OCI-LY7 (cell line): Measurements from ENCODE around the gene GLIS1. TPM values are rescaled to one million over a fixed set of nuclear protein-coding genes. Genes with fewer than 3 reads are reported as not detected.

ENCODE experiments used
- BruUV-seq: library from RNA; stranded (reverse); fragments of 400-500 nt; replicated peaks from 2 replicates; lab custom pipeline; 2021; lab: Mats Ljungman, UMichigan
- CTCF ChIA-PET: fragments of 300-600 bp; sonication (Branson Sonifier 250); formaldehyde crosslinking; loops from one replicate; lab custom pipeline; 2022; ENCODE audit warnings: antibody characterized with exemption; ENCODE audit not compliant: unreplicated experiment; lab: Charles Lee
- POLR2A ChIA-PET: fragments of 300-600 bp; sonication (Branson Sonifier 250); formaldehyde crosslinking; loops from one replicate; lab custom pipeline; 2022; ENCODE audit warnings: antibody characterized with exemption; lab: Charles Lee
- DNase-seq: peaks from one replicate; pipeline ENCODE4 v3.0.0-alpha.2; 2015; ENCODE audit warnings: low spot score
- H2AFZ ChIP-seq: fragments of 200-600 bp; sonication (generic), shearing (Covaris generic); 2 replicates; pipeline ENCODE4 v1.6.1; 2014; ENCODE audit warnings: mild to moderate bottlenecking, antibody characterized with exemption, low read length, moderate library complexity
- H3K27ac ChIP-seq: fragments of 200-600 bp; sonication (generic); 2 replicates; pipeline ENCODE4 v1.5.1; 2014; ENCODE audit warnings: mixed run types, low read depth, mild to moderate bottlenecking, moderate library complexity, low read length, inconsistent platforms; ENCODE audit not compliant: poor library complexity, severe bottlenecking
- H3K36me3 ChIP-seq: fragments of 200-600 bp; sonication (generic); 2 replicates; pipeline ENCODE4 v1.6.1; 2014; ENCODE audit warnings: mild to moderate bottlenecking, antibody characterized with exemption, low read length, moderate library complexity, mixed read lengths; ENCODE audit not compliant: insufficient read depth
- H3K4me1 ChIP-seq: fragments of 200-600 bp; sonication (generic); 2 replicates; pipeline ENCODE4 v1.5.1; 2014; ENCODE audit warnings: mild to moderate bottlenecking, low read length; ENCODE audit not compliant: insufficient read depth, poor library complexity, severe bottlenecking
- H3K4me2 ChIP-seq: fragments of 200-600 bp; sonication (generic); 2 replicates; pipeline ENCODE4 v1.6.1; 2014; ENCODE audit warnings: mild to moderate bottlenecking, low read length
- H3K4me3 ChIP-seq: fragments of 200-600 bp; sonication (generic); 2 replicates; pipeline ENCODE4 v1.5.1; 2014; ENCODE audit warnings: mild to moderate bottlenecking, low read depth, low read length; ENCODE audit not compliant: poor library complexity, severe bottlenecking
- H3K79me2 ChIP-seq: fragments of 200-600 bp; sonication (generic); 2 replicates; pipeline ENCODE4 v1.6.1; 2016; ENCODE audit warnings: low read depth, mild to moderate bottlenecking, low read length, moderate library complexity, mixed read lengths; ENCODE audit not compliant: insufficient read depth
- H3K9me2 ChIP-seq: fragments of 200-600 bp; sonication (generic); 2 replicates; pipeline ENCODE4 v1.6.1; 2016; ENCODE audit warnings: mild to moderate bottlenecking, low read length, mixed read lengths; ENCODE audit not compliant: insufficient read depth
- H3K9me3 ChIP-seq: fragments of 200-600 bp; sonication (generic); 2 replicates; pipeline ENCODE4 v1.6.1; 2014; ENCODE audit warnings: mild to moderate bottlenecking, mixed run types, low read length, mixed read lengths
- H4K20me1 ChIP-seq: fragments of 200-600 bp; sonication (generic); 2 replicates; pipeline ENCODE4 v1.6.1; 2014; ENCODE audit warnings: mild to moderate bottlenecking, antibody characterized with exemption, low read length, moderate library complexity, mixed read lengths; ENCODE audit not compliant: insufficient read depth
- EZH2phosphoT487 ChIP-seq: fragments of 200-600 bp; sonication (generic); IDR thresholded peaks from 2 replicates; pipeline ENCODE4 v1.6.1; 2018; ENCODE audit warnings: low read depth, borderline replicate concordance, mild to moderate bottlenecking, mixed run types, antibody characterized with exemption, low read length, moderate library complexity, mixed read lengths
- intact Hi-C: fragments of 100-400 bp; cut with micrococcal nuclease; formaldehyde crosslinking; loops from one replicate; pipeline ENCODE4 v1.10.0; 2022; ENCODE audit not compliant: unreplicated experiment
- total RNA-seq, 2 experiments: library from RNA; depleted of rRNA in 1 of 2; stranded (reverse); fragments of >200 nt in 1 of 2; shearing (Covaris generic) in 1 of 2; gene quantifications; 2 replicates each; pipeline ENCODE4 v1.2.3, GENCODE V29; 2014 to 2022
- TF ChIP-seq, protein P1 (sequence below): fragments of 200-600 bp; sonication (generic); conservative IDR thresholded peaks from 2 replicates; pipeline ENCODE4 v1.5.1; 2014; ENCODE audit warnings: mild to moderate bottlenecking, antibody characterized with exemption, low read length, moderate library complexity, mixed read lengths

The GLIS1 gene
- total RNA-seq, 2 experiments from 2014 or later: not detected

- POLR2A ChIA-PET: no interaction called here
- H3K27ac ChIP-seq: no peak overlapping the region
- DNase-seq: no peak
- TF ChIP-seq, protein P1, sequence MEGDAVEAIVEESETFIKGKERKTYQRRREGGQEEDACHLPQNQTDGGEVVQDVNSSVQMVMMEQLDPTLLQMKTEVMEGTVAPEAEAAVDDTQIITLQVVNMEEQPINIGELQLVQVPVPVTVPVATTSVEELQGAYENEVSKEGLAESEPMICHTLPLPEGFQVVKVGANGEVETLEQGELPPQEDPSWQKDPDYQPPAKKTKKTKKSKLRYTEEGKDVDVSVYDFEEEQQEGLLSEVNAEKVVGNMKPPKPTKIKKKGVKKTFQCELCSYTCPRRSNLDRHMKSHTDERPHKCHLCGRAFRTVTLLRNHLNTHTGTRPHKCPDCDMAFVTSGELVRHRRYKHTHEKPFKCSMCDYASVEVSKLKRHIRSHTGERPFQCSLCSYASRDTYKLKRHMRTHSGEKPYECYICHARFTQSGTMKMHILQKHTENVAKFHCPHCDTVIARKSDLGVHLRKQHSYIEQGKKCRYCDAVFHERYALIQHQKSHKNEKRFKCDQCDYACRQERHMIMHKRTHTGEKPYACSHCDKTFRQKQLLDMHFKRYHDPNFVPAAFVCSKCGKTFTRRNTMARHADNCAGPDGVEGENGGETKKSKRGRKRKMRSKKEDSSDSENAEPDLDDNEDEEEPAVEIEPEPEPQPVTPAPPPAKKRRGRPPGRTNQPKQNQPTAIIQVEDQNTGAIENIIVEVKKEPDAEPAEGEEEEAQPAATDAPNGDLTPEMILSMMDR: no peak
- TF ChIP-seq EZH2phosphoT487: no peak
- H3K4me1 ChIP-seq: no peaks in the 10 kb centered on the region
- H3K4me3 ChIP-seq: no peak overlapping the region
- no peaks in the 10 kb centered on the region for H3K79me2 ChIP-seq
- H3K4me2 ChIP-seq: no peak overlapping the region
- no peaks in the 10 kb centered on the region for H4K20me1 ChIP-seq
- no peak overlapping the region for H2AFZ ChIP-seq
- H3K9me2 ChIP-seq: no peaks in the 10 kb centered on the region
- BruUV-seq: no TSS peak
- H3K9me3 ChIP-seq: no peaks in the 10 kb centered on the region
- intact Hi-C loops: no loop called here
- H3K36me3 ChIP-seq: no peaks in the 10 kb centered on the region
- CTCF ChIA-PET: no interaction called here
These were observed 137.8 kb downstream of the GLIS1 start for GRCh38 chr1:53601031-53601745.

GRCh38 chr1:53600561-53600960 is 138.4 kb downstream of the GLIS1 start:
- H3K9me3 ChIP-seq: no peaks in the 10 kb centered on the region
- TF ChIP-seq, protein P1: no peak
- TF ChIP-seq EZH2phosphoT487: no peak
- no peaks in the 10 kb centered on the region for H3K79me2 ChIP-seq
- H3K4me3 ChIP-seq: no peak overlapping the region
- BruUV-seq: no TSS peak
- intact Hi-C loops: no loop called here
- no peaks in the 10 kb centered on the region for H4K20me1 ChIP-seq
- H2AFZ ChIP-seq: no peak overlapping the region
- no peak overlapping the region for H3K27ac ChIP-seq
- H3K4me1 ChIP-seq: no peaks in the 10 kb centered on the region
- CTCF ChIA-PET: interaction anchor here (0.6 kb wide), 2 partner anchors 76 to 289 kb away, joined by 3 read pairs; no protein-coding TSS in a partner anchor
- H3K4me2 ChIP-seq: no peak overlapping the region
- H3K36me3 ChIP-seq: no peaks in the 10 kb centered on the region
- POLR2A ChIA-PET: interaction anchor here (0.6 kb wide), 1 partner anchor 178 kb away, joined by 3 read pairs; no protein-coding TSS in a partner anchor
- no peaks in the 10 kb centered on the region for H3K9me2 ChIP-seq
- DNase-seq: peak; percentile 6

DNA sequence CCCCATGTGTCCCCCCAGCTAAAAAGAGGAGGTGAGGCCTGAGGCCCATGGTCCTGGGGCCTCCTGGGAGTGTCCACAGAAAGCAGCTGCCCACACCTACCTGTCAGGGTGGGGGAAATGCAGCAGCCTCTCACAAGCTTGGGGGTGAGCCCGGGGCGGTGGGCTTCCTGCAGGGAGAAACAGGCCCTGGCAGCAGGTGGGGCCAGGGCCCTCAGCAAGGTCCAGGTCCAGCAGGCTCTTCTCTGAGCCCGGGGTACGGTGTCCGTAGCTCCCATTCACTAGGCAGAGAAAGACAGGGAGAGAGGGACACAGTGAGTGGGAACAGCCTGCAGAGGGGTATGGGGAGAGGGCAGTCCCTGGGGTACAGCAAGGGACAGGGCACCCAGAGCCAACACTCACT is 139.0 kb downstream of the GLIS1 start:
- POLR2A ChIA-PET: interaction anchor here (0.6 kb wide), 1 partner anchor 179 kb away, joined by 3 read pairs; no protein-coding TSS in a partner anchor
- TF ChIP-seq, protein P1: no peak
- TF ChIP-seq EZH2phosphoT487: no peak
- Histone ChIP-seq H4K20me1 (no peaks in the 10 kb centered on the region), H3K9me3 (no peaks in the 10 kb centered on the region), H3K4me2 (no peak overlapping the region), H3K79me2 (no peaks in the 10 kb centered on the region), H3K4me1 (no peaks in the 10 kb centered on the region), H3K9me2 (no peaks in the 10 kb centered on the region), H3K36me3 (no peaks in the 10 kb centered on the region), H3K4me3 (no peak overlapping the region), H3K27ac (no peak overlapping the region), H2AFZ (no peak overlapping the region)
- no peak for DNase-seq
- intact Hi-C loops: no loop called here
- BruUV-seq: no TSS peak
- CTCF ChIA-PET: interaction anchor here (0.6 kb wide), 2 partner anchors 75 to 289 kb away, joined by 3 read pairs; no protein-coding TSS in a partner anchor
